CD14-positive monocyte (primary cell): ENCODE data around the gene FAM50A. TPM values are rescaled to one million over a fixed set of nuclear protein-coding genes. Genes with fewer than 3 reads are reported as not detected.

ENCODE experiments used
- DNase-seq, 3 donors: peaks; one replicate each; pipeline ENCODE4 v3.0.0-alpha.2; 2011 to 2022
- H2AFZ ChIP-seq: 2 replicates; pipeline ENCODE4 v1.6.0; 2012; ENCODE audit warnings: mild to moderate bottlenecking, low read depth, low read length, inconsistent platforms; ENCODE audit not compliant: insufficient read depth, poor library complexity, severe bottlenecking
- H3K27ac ChIP-seq, 2 donors: 1 replicate in 1 of 2; 2 replicates in 1 of 2; pipeline ENCODE4 v1.5.1; 2012 to 2013; ENCODE audit warnings: low read length in 2 of 2, control low read depth in 1 of 2, inconsistent platforms in 1 of 2, low read depth in 1 of 2, mild to moderate bottlenecking in 1 of 2
- H3K27me3 ChIP-seq, 2 donors: one replicate each; pipeline versions ENCODE4 v1.6.0 to v1.6.1; 2011 to 2013; ENCODE audit warnings: low read length in 2 of 2; ENCODE audit not compliant: control insufficient read depth in 2 of 2, insufficient read depth in 2 of 2
- H3K36me3 ChIP-seq, 2 donors: replicated peaks in 1 of 2; 1 replicate in 1 of 2; 2 replicates in 1 of 2; pipeline versions ENCODE4 v1.5.1 to v1.6.1; 2012 to 2013; ENCODE audit warnings: low read length in 2 of 2, control low read depth in 1 of 2, inconsistent platforms in 1 of 2, mild to moderate bottlenecking in 1 of 2; ENCODE audit not compliant: insufficient read depth in 2 of 2, control insufficient read depth in 1 of 2
- H3K4me1 ChIP-seq, 2 donors: 1 replicate in 1 of 2; 2 replicates in 1 of 2; pipeline versions ENCODE4 v1.5.1 to v1.6.1; 2012 to 2013; ENCODE audit warnings: low read length in 2 of 2, control low read depth in 1 of 2, inconsistent platforms in 1 of 2, mild to moderate bottlenecking in 1 of 2, moderate library complexity in 1 of 2; ENCODE audit not compliant: insufficient read depth in 2 of 2, control insufficient read depth in 1 of 2
- H3K4me2 ChIP-seq: replicated peaks from 2 replicates; pipeline ENCODE3; 2012; ENCODE audit warnings: low read length, moderate library complexity, mild to moderate bottlenecking; ENCODE audit not compliant: poor library complexity, severe bottlenecking; ENCODE audit errors: extremely low read depth
- H3K4me3 ChIP-seq, 3 experiments: fragments of 200-600 bp in 1 of 3; sonication (generic) in 1 of 3; replicated peaks in 1 of 3; 1 replicate in 2 of 3; 2 replicates in 1 of 3; pipeline ENCODE4 v1.5.1; 2011 to 2013; ENCODE audit warnings: low read length in 3 of 3, mild to moderate bottlenecking in 3 of 3, control low read depth in 2 of 3, low read depth in 2 of 3, inconsistent platforms in 1 of 3, moderate library complexity in 1 of 3
- H3K79me2 ChIP-seq: 2 replicates; pipeline ENCODE4 v1.6.0; 2012; ENCODE audit warnings: mild to moderate bottlenecking, control low read depth, inconsistent platforms, low read length, moderate library complexity; ENCODE audit not compliant: insufficient read depth
- H3K9ac ChIP-seq: 2 replicates; pipeline ENCODE4 v1.6.0; 2017; ENCODE audit warnings: low read length, mild to moderate bottlenecking; ENCODE audit not compliant: insufficient read depth, poor library complexity, severe bottlenecking
- H3K9me3 ChIP-seq, 2 donors: replicated peaks in 1 of 2; 1 replicate in 1 of 2; 2 replicates in 1 of 2; pipeline versions ENCODE4 v1.5.1 to v1.6.1; 2012 to 2013; ENCODE audit warnings: low read length in 2 of 2, control low read depth in 1 of 2; ENCODE audit not compliant: control insufficient read depth in 1 of 2, insufficient read depth in 1 of 2
- H4K20me1 ChIP-seq: 2 replicates; pipeline ENCODE4 v1.6.0; 2012; ENCODE audit warnings: mild to moderate bottlenecking, low read length, control low read depth, moderate library complexity; ENCODE audit not compliant: insufficient read depth
- H3K27ac Mint-ChIP-seq, 7 donors: one replicate each; pipeline ENCODE4 v1.8.0; 2020; ENCODE audit warnings: mild to moderate bottlenecking in 7 of 7, mixed read lengths in 7 of 7, moderate library complexity in 6 of 7, inconsistent platforms in 2 of 7
- H3K27me3 Mint-ChIP-seq, 3 donors: one replicate each; pipeline ENCODE4 v1.8.0; 2021 to 2022; ENCODE audit warnings: low read depth in 3 of 3, mild to moderate bottlenecking in 3 of 3, mixed read lengths in 3 of 3, moderate library complexity in 3 of 3, inconsistent platforms in 1 of 3
- H3K36me3 Mint-ChIP-seq, 2 donors: one replicate each; pipeline ENCODE4 v1.8.0; 2020; ENCODE audit warnings: mixed read lengths in 2 of 2, inconsistent platforms in 1 of 2, mild to moderate bottlenecking in 1 of 2
- H3K4me1 Mint-ChIP-seq: one replicate; pipeline ENCODE4 v1.8.0; 2020; ENCODE audit warnings: mild to moderate bottlenecking, mixed read lengths
- H3K4me3 Mint-ChIP-seq, 2 donors: one replicate each; pipeline ENCODE4 v1.8.0; 2020; ENCODE audit warnings: mild to moderate bottlenecking in 2 of 2, mixed read lengths in 2 of 2, moderate library complexity in 1 of 2
- H3K9me3 Mint-ChIP-seq, 7 donors: one replicate each; pipeline ENCODE4 v1.8.0; 2020 to 2022; ENCODE audit warnings: mixed read lengths in 7 of 7, mild to moderate bottlenecking in 6 of 7, moderate library complexity in 6 of 7, inconsistent platforms in 2 of 7
- whole genome bisulfite sequencing: methylation state at CpG from one replicate; pipeline ENCODE4 v1.1.5; 2013; ENCODE audit warnings: missing lambda C conversion rate; ENCODE audit not compliant: insufficient coverage; 5-methylcytosine and 5-hydroxymethylcytosine counted together
- intact Hi-C, 2 donors: fragments of 100-400 bp; cut with micrococcal nuclease; formaldehyde crosslinking; loops; one replicate each; pipeline versions ENCODE4 v1.15.0 to v1.15.1; 2023
- polyA plus RNA-seq, 3 donors: library from polyadenylated mRNA; depleted of rRNA in 1 of 3; unstranded in 2 of 3; stranded (reverse) in 1 of 3; fragments of 300-500 nt in 2 of 3; fragments of >200 nt in 1 of 3; fragmentation: Illumina TruSeq in 2 of 3; gene quantifications; 1 replicate in 2 of 3; 2 replicates in 1 of 3; pipeline ENCODE4 v1.2.3, GENCODE V29; 2012 to 2021
- TF ChIP-seq, protein P1 (sequence below): fragments of 200-600 bp; IDR thresholded peaks from one replicate; pipeline ENCODE4 v1.8.0; 2022; ENCODE audit warnings: antibody characterized with exemption, mild to moderate bottlenecking

FAM50A gene
- polyA plus RNA-seq, 3 donors: 23.9 to 88.9 (median 46.4) TPM

GRCh38 chrX:154465601-154466000 is 21.7 kb downstream of the FAM50A start:
- H3K9me3 Mint-ChIP-seq: peaks cover 0 to 7% (median 4%) of the 10 kb centered on the region in 7 donors
- peaks cover 0 to 4% of the 10 kb centered on the region in 2 donors for H3K9me3 ChIP-seq
- no peak overlapping the region for H3K4me2 ChIP-seq
- WGBS: 92% methylated on average over 10 of the region's 14 CpGs
- no peaks in the 10 kb centered on the region for H3K27me3 ChIP-seq
- H3K36me3 ChIP-seq: no peaks in the 10 kb centered on the region
- H4K20me1 ChIP-seq: no peaks in the 10 kb centered on the region
- H3K36me3 Mint-ChIP-seq: no peaks in the 10 kb centered on the region
- TF ChIP-seq, protein P1, sequence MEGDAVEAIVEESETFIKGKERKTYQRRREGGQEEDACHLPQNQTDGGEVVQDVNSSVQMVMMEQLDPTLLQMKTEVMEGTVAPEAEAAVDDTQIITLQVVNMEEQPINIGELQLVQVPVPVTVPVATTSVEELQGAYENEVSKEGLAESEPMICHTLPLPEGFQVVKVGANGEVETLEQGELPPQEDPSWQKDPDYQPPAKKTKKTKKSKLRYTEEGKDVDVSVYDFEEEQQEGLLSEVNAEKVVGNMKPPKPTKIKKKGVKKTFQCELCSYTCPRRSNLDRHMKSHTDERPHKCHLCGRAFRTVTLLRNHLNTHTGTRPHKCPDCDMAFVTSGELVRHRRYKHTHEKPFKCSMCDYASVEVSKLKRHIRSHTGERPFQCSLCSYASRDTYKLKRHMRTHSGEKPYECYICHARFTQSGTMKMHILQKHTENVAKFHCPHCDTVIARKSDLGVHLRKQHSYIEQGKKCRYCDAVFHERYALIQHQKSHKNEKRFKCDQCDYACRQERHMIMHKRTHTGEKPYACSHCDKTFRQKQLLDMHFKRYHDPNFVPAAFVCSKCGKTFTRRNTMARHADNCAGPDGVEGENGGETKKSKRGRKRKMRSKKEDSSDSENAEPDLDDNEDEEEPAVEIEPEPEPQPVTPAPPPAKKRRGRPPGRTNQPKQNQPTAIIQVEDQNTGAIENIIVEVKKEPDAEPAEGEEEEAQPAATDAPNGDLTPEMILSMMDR: no peak
- H3K27ac Mint-ChIP-seq: no peak overlapping the region
- no peak overlapping the region for H2AFZ ChIP-seq
- no peak overlapping the region for H3K4me3 ChIP-seq
- DNase-seq: no peak
- no peak overlapping the region for H3K27ac ChIP-seq
- H3K9ac ChIP-seq: no peak overlapping the region
- no peaks in the 10 kb centered on the region for H3K79me2 ChIP-seq
- H3K4me3 Mint-ChIP-seq: no peak overlapping the region
- H3K27me3 Mint-ChIP-seq: peaks cover 0 to 13% (median 4%) of the 10 kb centered on the region in 3 donors
- no peaks in the 10 kb centered on the region for H3K4me1 Mint-ChIP-seq
- intact Hi-C loops: no loop called here
- H3K4me1 ChIP-seq: no peaks in the 10 kb centered on the region

GRCh38 chrX:154466036-154466435 is 22.1 kb downstream of the FAM50A start:
- peaks cover 0 to 14% (median 4%) of the 10 kb centered on the region in 3 donors for H3K27me3 Mint-ChIP-seq
- no peak overlapping the region for H3K4me3 Mint-ChIP-seq
- intact Hi-C loops: no loop called here
- Histone ChIP-seq H3K4me2 (no peak overlapping the region), H4K20me1 (no peaks in the 10 kb centered on the region), H3K9me3 (peaks cover 0 to 4% of the 10 kb centered on the region in 2 donors), H3K27me3 (no peaks in the 10 kb centered on the region), H3K79me2 (no peaks in the 10 kb centered on the region), H3K36me3 (no peaks in the 10 kb centered on the region), H3K9ac (no peak overlapping the region), H3K4me3 (no peak overlapping the region), H3K4me1 (no peaks in the 10 kb centered on the region), H3K27ac (no peak overlapping the region), H2AFZ (no peak overlapping the region)
- no peak for DNase-seq
- no peaks in the 10 kb centered on the region for H3K36me3 Mint-ChIP-seq
- whole genome bisulfite sequencing: 91% methylated on average over 9 of the region's 32 CpGs
- H3K27ac Mint-ChIP-seq: no peak overlapping the region
- no peaks in the 10 kb centered on the region for H3K4me1 Mint-ChIP-seq
- TF ChIP-seq, protein P1: no peak
- peaks cover 0 to 7% (median 6%) of the 10 kb centered on the region in 7 donors for H3K9me3 Mint-ChIP-seq
